GM19328 (cell line): ENCODE results near the gene LHFPL2.

Experiments used
- ATAC-seq: cut with Tn5 transposase; IDR thresholded peaks from one replicate; pipeline ENCODE4 v1.9.1; 2021; ENCODE audit warnings: mild to moderate bottlenecking, moderate library complexity; ENCODE audit not compliant: unreplicated experiment

Gene LHFPL2

GRCh38 chr5:78527925-78528324, 120.6 kb downstream of the LHFPL2 start:
- no peak for ATAC-seq

GRCh38 chr5:78527054-78527859, 121.3 kb downstream of the LHFPL2 start:
- ATAC-seq, result no peak

GRCh38 chr5:78526049-78526525, 122.5 kb downstream of the LHFPL2 start:
- no peak for ATAC-seq

- no peak for ATAC-seq
Measured at GRCh38 chr5:78523314-78524193, 125.0 kb downstream of the LHFPL2 start.

- ATAC-seq, result no peak
Measured at GRCh38 chr5:78522476-78523260, 125.9 kb downstream of the LHFPL2 start.

- ATAC-seq, result no peak
Measured at GRCh38 chr5:78521455-78521854, 127.1 kb downstream of the LHFPL2 start.

GRCh38 chr5:78519198-78519941, 129.2 kb downstream of the LHFPL2 start:
- no peak for ATAC-seq

GRCh38 chr5:78518365-78519197, 130.0 kb downstream of the LHFPL2 start:
- ATAC-seq, result no peak

- no peak for ATAC-seq
Measured at GRCh38 chr5:78515670-78516069, 132.9 kb downstream of the LHFPL2 start.

GRCh38 chr5:78514427-78515330, 133.9 kb downstream of the LHFPL2 start:
- no peak for ATAC-seq

- no peak for ATAC-seq
Measured at GRCh38 chr5:78513441-78513840, 135.1 kb downstream of the LHFPL2 start.

- ATAC-seq, result no peak
Measured at GRCh38 chr5:78512435-78512834, 136.1 kb downstream of the LHFPL2 start.

GRCh38 chr5:78511121-78511906, 137.3 kb downstream of the LHFPL2 start:
- no peak for ATAC-seq

- ATAC-seq, result no peak
Measured at GRCh38 chr5:78509884-78510769, 138.4 kb downstream of the LHFPL2 start.

- ATAC-seq, result no peak
Measured at GRCh38 chr5:78509145-78509865, 139.3 kb downstream of the LHFPL2 start.

GRCh38 chr5:78508186-78508765, 140.3 kb downstream of the LHFPL2 start:
- no peak for ATAC-seq
